BJ (cell line): ENCODE results near the gene NEGR1. TPM values are rescaled to one million over a fixed set of nuclear protein-coding genes. Genes with fewer than 3 reads are reported as not detected.
A peak's percentile ranks its signal among the peaks of the same experiment; 100 is the strongest.

ENCODE experiments used
- CTCF ChIA-PET: fragments of 350-600 bp; formaldehyde crosslinking; extraction: SDS; loops from one replicate; lab custom pipeline; 2021; ENCODE audit warnings: antibody characterized with exemption, inconsistent platforms; lab: Yijun Ruan, JAX
- POLR2A ChIA-PET: fragments of 300-600 bp; sonication (Branson Sonifier 250); formaldehyde crosslinking; extraction: SDS; loops from one replicate; lab custom pipeline; 2021; ENCODE audit warnings: antibody characterized with exemption; lab: Charles Lee
- DNase-seq: peaks from one replicate; pipeline ENCODE4 v3.0.0-alpha.2; 2011; ENCODE audit warnings: low read depth
- H3K27me3 ChIP-seq: 2 replicates; pipeline ENCODE4 v1.6.0; 2011; ENCODE audit warnings: low read length; ENCODE audit not compliant: control insufficient read depth, insufficient read depth
- H3K36me3 ChIP-seq: 2 replicates; pipeline ENCODE4 v1.5.1; 2011; ENCODE audit warnings: low read length; ENCODE audit not compliant: control insufficient read depth, insufficient read depth
- H3K4me3 ChIP-seq: 2 replicates; pipeline ENCODE4 v1.5.1; 2011; ENCODE audit warnings: low read depth, mild to moderate bottlenecking, control low read depth, low read length
- CTCF ChIP-seq: IDR thresholded peaks from 2 replicates; pipeline ENCODE4 v1.5.1; 2011; ENCODE audit warnings: low read depth, mild to moderate bottlenecking, control low read depth, inconsistent platforms, low read length, moderate library complexity; ENCODE audit not compliant: insufficient read depth
- polyA plus RNA-seq: library from polyadenylated mRNA; depleted of rRNA; stranded (reverse); fragments of >200 nt; gene quantifications from 2 replicates; pipeline ENCODE4 v1.2.3, GENCODE V29; 2011

The NEGR1 gene
- polyA plus RNA-seq, 1 experiment: 15.4 TPM

GRCh38 chr1:72288886-72289285 lies 6.5 kb upstream of the NEGR1 start:
- ChIA-PET POLR2A (no interaction called here), CTCF (no interaction called here)
- no peak for DNase-seq
- no peaks in the 10 kb centered on the region for H3K27me3 ChIP-seq
- H3K36me3 ChIP-seq: no peaks in the 10 kb centered on the region
- no peak overlapping the region for H3K4me3 ChIP-seq
- no peak for TF ChIP-seq CTCF

DNA sequence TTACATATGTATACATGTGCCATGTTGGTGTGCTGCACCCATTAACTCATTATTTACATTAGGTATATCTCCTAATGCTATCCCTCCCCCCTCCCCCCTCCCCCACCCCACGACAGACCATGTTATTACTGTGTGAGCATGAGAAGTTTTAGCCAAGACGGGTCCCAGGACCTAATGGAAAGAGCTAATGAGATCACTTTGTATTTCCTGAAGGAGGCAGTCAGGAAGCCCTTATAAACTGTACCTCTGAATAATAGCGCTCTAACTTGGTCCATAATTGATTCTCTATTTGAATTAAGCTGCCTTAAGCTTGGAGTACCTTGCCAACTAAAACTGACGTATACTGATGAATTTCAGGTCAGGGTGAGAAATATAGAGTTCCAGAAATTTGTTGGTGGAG lies 4.1 kb upstream of the NEGR1 start:
- CTCF ChIA-PET: interaction anchor here (0.7 kb wide), 1 partner anchor 100 kb away, joined by 5 read pairs; no protein-coding TSS in a partner anchor
- DNase-seq: no peak
- TF ChIP-seq CTCF: no peak
- Histone ChIP-seq H3K4me3 (no peak overlapping the region), H3K36me3 (no peaks in the 10 kb centered on the region), H3K27me3 (no peaks in the 10 kb centered on the region)
- POLR2A ChIA-PET: interaction anchor here (0.6 kb wide), 1 partner anchor 1932 kb away, joined by 3 read pairs; no protein-coding TSS in a partner anchor

- ChIA-PET POLR2A (interaction anchor here (0.7 kb wide), 1 partner anchor 207 kb away, joined by 4 read pairs; no protein-coding TSS in a partner anchor), CTCF (interaction anchor here (1.1 to 1.4 kb wide), 4 partner anchors 99 to 379 kb away, joined by 3 to 4 read pairs (median 3); no protein-coding TSS in a partner anchor)
- H3K27me3 ChIP-seq: no peaks in the 10 kb centered on the region
- 0 out of 2 replicates have a peak, but pooled peaks have one; percentile 11 for TF ChIP-seq CTCF
- H3K36me3 ChIP-seq: no peaks in the 10 kb centered on the region
- DNase-seq: no peak
- peak overlapping the region; percentile 60 for H3K4me3 ChIP-seq
Measured at GRCh38 chr1:72285074-72285425, 2.7 kb upstream of the NEGR1 start.

GRCh38 chr1:72284348-72285073 lies 2.2 kb upstream of the NEGR1 start:
- ChIA-PET POLR2A (no interaction called here), CTCF (interaction anchor here (0.8 to 1.4 kb wide), 6 partner anchors 98 to 654 kb away, joined by 3 to 5 read pairs (median 3); no protein-coding TSS in a partner anchor)
- Histone ChIP-seq H3K4me3 (peak overlapping the region; percentile 60), H3K27me3 (no peaks in the 10 kb centered on the region), H3K36me3 (no peaks in the 10 kb centered on the region)
- peak; percentile 96 for DNase-seq
- TF ChIP-seq CTCF: 0 out of 2 replicates have a peak, but pooled peaks have one; percentile 17

- Histone ChIP-seq H3K27me3 (no peaks in the 10 kb centered on the region), H3K4me3 (peak overlapping the region; percentile 60), H3K36me3 (no peaks in the 10 kb centered on the region)
- no peak for TF ChIP-seq CTCF
- ChIA-PET POLR2A (no interaction called here), CTCF (interaction anchor here (0.6 to 1.4 kb wide), 5 partner anchors 98 to 1578 kb away, joined by 3 to 5 read pairs (median 3); no protein-coding TSS in a partner anchor)
- no peak for DNase-seq
Measured at GRCh38 chr1:72284084-72284347, 1.7 kb upstream of the NEGR1 start.
